Measurements from ENCODE around the gene CYBA.
A peak's percentile ranks its signal among the peaks of the same experiment; 100 is the strongest.

The CYBA gene

DNA sequence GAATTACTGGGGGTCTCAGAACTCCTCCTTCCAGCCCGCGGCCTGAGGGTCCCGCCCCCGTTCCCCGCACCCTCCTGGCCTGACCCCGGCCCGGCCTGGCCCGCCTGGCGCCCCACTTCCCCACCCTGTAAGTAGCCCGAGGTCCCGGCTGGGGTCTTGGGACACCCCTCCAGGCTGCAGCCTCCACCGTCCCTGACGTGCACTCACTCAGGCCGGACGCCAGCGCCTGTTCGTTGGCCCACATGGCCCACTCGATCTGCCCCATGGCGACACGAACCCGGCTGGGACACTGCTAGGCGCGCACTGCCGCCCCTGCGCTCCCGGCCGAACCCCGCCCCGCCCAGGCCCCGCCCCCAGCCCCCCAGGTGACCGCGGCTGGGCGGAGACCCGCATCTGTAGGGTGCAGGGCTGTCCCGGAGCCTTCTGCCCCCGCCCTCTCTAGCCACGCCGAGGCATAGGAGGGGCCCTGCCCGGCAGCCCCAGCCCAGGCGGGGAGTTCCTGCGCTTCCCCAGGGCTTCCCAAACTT is at the start of gene CYBA:
Gene CYBA (minus strand): TSS at position 305 of the 527 bp plus-strand sequence. CDS start 40 bp downstream, at position 265.
- peak; percentile 90 for DNase-seq

DNA sequence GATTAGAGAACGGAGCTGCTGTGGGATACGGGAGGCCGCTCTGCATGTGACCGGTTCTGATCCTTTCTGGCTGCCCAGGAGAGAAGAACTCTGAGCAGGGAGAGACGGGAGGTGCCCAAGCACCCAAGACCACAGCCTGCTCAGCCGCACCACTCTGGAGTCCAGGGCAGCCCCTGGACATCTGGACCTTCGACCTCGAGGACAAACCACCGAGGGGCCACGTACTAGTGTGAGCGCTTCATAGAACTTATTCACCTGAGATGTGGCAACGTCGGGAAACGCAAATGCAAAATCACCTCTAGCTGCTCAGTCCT is 49.4 kb upstream of the CYBA start:
- no peak for DNase-seq

DNA sequence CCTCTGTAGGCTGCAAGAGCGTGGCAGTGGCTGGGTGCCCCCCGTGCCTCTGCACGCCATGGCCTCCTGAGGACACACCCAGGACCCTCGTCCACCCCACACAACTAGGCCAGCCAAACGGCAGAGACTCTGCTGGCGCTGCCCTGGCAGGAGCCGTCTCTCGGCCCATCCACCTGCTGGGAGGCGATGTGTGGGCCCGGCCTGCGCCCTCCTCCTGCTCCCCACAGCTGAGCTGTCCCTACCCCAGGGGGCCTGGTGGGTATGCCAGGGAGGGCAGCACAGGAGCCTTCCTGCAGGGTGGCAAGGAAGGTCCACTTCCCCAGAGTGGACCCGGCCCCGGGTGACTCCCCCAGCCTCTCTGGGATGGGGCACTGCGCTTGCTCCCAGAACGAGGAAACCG is 48.3 kb upstream of the CYBA start:
- no peak for DNase-seq

DNA sequence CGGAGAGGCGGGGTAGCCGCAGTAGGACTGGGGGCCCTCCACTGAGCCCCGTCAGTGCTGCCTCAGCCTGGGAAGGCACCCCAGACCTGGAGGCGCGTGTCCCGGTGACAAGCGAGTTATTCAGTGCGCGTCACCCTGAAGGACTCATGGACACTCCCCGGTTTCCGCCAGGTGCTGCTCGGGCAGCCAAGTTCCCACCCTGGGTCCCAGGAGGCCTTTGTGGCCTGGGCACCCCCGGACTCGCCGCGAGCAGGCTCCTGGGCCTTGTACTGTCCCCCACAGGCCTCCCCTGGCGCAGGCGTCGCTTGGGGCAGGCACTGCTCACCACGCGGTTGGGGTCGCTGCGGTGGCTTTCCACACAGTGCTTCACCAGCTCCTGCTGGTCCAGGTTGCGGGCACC is 47.8 kb upstream of the CYBA start:
- DNase-seq = no peak

DNA sequence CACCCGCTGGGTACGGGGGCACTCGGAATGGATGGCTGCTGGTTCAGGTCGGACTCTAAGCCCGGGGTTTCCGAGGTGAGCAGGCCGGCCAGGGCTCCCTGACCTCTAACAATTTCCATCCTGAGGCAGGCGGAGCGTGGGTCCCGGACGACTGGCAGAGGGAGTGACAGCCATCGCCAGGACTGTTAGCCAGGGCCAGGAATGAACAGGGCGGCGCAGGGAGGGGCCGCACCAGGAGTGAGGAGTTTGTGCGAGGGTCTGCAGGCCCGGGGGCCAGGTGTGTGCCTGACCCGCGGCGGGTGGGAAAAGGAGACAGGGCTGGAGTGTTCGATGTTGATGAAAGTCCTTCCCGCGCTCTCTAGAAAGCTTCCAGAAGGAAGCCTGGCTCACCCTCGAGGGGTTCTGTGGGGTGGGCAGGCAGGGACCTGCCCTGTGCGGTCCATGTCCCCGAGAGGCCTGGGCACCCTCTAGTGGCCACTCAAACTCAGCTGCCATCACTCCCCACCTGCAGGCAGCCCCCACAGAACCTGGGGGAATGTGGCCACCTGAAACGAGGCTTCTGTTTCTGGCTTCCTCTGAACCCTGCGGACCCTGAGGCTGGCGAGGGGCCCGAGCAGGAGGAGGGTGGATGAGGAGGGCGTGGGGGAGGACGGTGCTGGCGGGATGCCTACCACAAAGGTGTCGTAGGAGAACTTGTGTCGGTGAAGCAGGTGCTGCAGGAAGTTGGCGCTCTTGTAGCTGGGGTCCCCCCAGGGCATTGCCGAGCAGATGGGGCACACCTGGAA is 47.2 kb upstream of the CYBA start:
- peak; percentile 33 for DNase-seq

DNA sequence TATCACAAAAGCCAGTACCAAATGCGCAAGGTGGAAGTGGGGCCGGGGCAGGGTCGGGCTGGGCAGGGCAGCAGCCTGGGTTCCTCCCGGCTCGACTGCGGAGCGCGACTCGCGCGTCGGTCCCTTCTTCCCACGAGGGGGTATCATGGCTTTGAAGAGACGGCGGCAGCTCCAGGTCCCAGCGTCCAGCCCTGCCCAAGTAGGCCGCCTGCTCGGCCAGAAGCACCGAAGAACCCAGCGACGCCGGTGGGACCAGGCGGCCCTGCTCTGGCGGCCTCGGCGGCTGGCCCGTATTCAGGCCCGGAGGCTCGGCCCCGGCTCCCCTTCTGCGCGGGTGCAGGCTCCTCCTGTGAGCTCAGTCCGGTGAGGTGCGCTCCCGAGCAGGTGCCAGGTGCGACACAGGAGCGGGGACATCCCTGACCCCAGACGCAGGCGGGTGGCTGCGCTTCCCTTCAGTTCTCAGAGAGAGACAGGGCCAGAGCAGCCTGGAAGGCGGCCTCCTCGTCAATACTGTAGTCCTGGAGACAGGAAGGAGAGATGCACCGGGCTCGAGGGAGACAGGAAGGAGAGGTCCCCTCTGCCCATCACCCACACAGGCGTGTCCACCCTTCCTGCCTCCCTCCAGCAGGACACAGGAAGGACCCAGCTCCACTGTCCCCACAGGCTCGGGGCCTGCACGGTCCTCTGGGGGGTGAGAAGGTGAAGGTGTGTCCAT is 46.4 kb upstream of the CYBA start:
- DNase-seq = no peak

DNA sequence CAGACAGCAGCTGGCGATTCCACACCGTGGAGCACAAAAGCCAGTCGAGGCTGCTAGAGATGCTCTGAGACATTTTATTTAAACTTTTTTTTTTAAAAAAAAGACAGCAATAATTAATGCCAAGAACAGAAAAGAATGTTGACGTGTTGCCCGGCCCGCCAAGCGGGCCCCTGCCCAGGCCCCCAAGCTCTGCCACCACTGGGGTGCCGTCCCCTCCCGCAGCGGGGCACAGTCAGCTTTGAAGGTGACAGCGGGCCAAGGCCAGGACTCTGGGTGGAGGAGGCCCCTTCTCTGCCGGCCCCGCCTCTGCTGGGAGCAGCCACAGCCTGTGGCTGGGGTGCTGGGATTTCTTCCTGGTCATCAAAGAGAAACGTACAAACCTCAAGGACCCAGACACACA is 45.6 kb upstream of the CYBA start:
- DNase-seq = no peak

DNA sequence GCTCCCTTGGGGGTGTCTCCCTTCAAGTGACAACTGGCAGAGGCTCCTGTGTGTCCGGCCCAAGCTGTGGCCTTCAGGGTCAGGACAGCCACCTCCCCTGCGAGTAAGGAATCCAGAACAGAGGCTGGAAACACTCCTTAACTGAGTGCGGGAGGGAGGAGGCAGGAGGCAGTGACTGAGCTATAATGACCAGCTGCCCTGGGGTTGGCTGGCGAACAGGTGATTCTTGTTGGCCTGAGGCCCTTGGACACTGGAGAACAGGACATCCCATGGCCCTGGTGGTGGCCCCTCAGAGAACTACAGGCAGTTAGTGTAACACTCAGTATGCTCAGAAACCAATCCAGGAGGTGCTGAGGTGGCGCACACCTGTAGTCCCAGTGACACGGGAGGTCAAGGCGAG is 44.9 kb upstream of the CYBA start:
- no peak for DNase-seq

DNA sequence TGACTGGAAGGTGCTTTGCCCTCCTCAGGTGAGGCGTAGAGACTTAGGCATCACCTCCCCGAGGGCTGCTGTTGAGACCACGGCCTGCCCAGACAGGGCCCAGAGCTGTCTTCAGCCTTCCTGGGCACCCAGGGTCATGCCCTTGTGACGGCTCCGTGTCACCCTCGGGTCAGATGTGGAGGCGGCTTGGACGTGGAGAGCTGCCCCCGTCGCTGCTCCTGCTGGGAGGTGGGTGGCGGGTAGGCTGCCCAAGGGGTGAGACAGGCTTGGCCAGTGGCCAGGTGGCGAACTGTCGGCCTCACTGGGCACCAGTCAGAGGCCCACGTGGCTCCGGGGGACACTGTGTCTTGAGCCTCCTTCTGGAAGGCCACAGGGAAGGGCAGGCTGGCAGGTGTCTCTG is 44.4 kb upstream of the CYBA start:
- DNase-seq = no peak

DNA sequence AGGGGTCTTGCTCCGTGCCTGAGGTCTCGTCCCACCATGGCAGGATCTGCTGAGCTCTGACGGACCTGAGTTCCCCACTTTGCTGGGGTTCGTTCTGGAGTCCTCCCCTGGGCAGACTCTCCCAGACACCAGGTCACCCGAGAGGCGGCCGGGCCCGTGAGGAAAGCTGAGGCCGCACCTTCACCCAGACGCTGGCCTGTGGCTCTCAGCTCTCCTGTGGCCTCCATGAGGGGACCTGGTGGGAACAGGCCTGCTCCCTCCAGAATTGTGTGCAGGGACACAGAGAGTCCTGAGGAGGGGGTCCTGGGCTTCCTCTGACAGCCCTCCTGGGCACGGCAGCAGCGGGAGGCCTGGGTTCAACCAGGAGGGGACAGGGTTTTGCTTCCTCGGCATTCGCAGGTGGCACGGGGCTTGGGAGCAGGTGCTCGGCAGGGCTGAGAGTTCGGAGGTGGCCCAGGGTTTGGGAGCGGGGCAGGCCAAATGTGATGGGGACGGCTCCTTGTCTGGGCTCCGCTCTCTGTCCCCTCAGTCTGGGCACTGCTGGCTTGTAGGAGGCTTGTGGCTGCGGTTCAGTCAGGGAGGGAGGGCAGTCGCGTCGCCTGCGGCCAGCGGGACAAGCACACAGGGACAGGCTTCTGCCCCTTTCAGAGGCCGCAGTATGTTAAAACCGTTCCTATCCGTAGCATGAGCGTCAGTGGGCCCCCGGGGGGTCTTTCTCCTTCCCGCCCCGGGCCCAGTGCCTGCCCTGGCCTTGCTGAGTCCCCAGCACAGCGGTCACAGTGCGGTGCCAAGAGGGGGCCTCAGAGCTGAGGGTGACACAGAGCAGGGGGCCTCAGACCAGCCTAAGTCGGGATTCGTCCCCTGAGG is 43.6 kb upstream of the CYBA start:
- no peak for DNase-seq

DNA sequence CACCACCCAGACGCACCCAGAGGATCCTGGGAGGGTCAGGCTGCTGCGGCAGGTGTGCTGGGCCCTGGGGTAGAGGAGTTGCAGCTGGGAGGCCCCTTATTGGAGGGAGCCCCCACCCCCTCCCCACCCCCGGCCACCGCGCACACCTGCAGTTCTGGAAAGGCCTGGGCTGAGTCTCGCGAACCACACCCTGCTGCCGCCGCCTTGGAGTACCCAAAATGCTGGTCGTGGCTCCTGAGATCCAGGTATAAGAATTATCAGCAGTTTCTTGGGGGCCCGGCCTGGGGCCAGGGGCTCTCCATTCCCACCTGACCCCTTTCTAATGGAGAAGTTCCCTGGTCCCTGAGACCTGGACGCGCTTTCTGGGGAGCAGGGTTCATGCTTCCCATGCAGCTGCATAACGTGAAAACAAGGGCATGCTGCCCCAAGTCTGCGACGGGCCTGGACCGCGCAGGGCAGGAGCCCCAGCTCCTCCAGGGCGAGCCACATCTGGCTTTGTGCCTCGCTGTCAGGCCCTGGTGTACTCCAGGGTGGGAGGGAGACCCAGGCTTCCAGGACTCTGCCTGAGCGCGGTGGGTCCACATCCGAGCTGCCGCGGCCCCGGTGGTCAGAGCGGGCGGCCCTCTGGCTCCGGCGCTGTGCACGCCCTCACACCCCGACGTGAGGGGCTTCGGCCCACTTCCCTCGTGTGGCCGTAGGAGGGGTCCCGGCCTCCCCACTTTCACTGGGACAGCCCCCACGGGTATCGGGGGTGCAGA is 42.7 kb upstream of the CYBA start:
- DNase-seq = no peak

DNA sequence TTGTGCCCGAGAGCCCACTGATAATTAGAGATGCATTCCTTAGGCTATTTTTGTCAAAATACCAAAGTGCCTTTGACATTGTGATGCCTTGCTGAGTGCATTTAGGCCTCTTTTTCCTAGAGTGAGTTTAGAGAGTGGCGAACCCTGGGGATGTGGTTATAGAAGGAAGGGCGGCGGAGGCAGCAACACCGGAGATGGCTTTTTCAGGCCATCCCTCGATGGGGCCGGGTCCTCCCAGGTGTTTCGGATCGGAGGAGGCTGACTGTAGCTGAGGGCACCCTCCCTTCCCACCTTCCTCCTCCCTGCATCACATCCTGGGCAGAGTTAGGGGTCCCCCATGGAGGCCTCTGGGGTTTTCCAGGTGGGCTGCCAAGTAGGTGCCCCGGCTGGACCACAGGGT is 42.0 kb upstream of the CYBA start:
- DNase-seq = no peak

DNA sequence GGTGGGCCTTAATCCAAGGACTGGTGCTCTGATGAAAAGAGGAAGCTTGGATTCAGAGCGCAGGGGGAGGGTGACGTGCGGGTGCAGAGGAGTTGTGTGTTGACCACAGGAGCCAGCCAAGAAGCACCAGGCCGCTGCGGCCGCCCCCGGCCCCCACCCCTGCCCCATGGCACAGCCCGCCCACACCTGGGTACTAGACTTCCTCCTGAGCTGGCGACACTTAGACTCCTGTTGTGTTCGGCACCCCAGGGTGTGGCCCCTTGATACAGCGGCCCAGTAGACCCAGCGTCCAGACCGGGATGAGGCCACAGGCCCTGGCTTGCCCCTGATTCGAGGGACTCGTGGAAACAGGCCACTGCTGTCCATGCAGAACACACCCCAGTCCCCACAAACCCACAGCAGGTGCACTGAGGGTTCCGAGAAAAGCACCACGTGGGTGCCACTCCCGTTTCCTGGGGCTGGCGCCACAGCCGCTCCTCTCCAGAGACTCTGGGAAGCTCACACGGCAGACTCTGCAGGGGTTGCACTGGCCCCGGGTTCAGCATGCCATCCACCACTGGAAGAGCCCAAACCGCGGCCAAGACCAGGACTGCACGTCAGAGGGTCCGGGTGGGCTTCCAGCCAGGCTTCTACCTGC is 41.2 kb upstream of the CYBA start:
- peak; percentile 46 for DNase-seq

DNA sequence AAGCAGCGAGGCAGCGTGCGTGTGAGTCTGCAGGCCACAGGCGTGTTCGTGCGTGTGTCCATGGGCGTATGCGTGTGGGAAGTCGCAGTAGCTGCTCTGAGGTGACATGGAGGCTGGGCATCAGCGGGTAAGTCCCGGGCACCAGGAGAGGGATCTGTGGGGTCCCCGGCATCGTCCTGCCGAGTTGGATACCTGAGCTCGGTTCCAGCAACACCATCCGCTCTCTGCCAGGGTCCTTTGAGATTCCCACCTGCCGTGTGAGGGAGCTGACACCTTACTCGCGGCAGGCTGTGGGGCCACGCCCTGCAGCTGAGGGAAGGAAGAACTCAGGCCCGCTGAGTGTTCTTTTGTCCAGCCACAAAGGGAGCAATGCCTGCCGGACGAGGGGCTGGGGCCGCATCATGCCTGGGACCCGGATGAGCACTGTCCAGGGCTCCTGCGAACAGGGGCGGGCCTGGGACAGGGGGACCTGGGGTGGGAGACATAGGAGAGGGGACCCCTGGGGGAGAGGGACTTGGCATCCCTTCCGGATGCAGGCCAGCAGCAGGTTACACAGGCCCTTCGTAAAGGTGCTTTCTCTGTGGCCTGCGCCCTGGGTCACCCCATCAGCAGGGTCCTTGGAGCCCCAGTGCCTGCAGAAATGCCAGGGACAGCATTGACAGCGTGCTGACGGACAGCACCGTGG is 40.4 kb upstream of the CYBA start:
- DNase-seq = no peak

DNA sequence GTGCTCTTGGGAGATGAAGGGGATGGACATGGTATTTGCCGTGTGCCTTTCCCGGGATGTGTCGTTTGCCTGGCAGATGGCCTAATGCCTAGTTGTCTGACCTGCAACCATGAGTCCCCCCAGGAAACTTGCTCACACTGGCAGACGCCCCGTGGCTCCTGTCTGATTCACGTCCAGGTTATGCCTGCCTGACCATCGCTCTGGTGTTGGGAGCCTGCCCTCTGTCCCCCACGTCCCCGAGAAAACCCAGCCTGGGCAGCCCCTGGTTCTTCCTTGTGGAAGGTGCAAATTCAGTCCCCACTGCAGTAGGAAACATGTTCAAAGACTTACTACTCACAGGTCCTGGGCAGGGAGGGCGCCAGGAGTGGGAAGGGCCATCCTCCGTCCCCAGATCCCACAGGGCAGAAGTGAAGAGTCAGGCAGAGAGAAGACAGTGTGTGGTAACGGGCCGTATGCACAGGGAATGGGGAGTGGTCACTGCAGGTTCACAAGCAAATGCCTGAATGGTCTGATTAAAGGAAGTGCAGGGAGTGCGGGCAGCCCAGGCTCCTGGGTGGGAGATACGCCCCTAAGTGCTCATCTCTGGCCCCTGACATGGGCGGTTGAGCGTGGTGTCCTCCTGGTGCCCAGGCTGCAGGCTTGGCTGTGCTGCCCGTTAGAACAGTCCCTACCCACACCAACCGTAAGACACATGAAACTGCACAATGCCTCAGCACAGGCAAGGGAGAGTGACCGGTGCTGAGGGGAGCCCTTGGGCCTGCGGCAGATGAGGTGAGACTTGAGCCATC is 39.7 kb upstream of the CYBA start:
- DNase-seq = no peak

DNA sequence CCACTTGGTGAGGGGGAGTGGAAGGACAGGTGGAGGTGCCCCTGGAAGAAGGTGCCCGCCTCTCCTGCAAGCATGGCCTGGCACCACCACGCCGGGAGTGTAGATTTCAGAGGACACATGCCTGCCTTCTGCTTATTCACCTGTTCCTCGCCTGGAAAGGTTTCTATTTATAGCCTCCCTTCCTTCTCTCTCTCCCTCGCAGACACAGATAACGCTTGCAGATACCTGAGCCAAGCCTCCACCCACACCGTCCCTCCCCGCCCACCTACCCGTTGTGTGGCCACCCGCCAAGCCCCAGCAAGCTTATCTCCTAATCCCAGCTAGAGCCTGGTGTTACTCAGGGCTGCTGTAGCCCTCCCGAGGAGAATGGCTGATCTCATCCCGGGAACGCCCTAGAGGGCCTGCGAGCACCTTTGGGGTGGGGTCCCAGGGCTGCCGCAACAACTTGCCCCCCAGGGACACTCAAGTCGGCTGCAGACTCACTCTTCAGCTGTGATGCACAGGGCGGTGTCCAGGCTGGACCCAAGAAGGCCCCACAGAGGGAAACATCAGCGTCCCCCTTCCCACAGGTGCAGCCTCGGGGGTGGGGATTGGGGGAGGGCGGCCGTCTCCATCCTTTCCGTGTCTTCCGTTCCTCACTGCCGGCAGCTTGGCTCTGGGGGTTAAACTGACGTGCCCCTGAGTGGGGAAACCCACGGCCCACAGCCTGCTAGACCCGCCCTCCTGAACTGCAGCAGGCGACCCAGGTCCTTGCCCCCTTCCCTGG is 37.3 kb upstream of the CYBA start:
- no peak for DNase-seq

DNA sequence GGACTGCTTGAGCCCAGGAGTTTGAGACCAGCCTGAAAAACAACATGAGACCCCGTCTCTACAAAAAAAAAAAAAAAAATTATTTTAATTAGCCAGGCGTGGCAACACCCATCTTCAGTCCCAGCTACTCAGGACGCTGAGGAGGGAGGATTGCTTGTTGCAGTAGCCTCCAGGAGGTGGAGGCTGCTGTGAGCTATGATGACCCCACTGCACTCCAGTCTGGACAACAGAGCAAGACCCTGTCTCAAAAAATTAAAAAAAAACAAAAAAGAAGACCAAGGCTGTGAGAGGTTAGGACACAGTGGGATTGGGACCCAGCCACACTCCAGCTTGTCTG is 36.8 kb upstream of the CYBA start:
- no peak for DNase-seq

DNA sequence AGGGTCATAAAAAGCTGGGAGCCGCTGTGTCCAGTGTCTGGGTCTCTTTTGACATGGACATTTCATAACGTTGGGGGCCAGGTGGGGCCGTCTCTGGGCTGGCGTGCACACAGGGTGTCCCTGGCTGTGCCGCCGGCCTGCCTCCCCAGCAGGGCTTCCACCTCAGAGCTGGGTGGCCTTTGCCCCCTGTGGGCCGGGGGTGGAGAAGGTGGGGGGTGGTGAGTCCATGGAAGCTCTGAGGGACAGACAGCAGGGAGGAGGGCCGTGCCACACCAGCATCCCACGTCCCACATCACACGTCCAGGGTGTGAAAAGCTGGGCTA is 36.4 kb upstream of the CYBA start:
- DNase-seq = no peak

DNA sequence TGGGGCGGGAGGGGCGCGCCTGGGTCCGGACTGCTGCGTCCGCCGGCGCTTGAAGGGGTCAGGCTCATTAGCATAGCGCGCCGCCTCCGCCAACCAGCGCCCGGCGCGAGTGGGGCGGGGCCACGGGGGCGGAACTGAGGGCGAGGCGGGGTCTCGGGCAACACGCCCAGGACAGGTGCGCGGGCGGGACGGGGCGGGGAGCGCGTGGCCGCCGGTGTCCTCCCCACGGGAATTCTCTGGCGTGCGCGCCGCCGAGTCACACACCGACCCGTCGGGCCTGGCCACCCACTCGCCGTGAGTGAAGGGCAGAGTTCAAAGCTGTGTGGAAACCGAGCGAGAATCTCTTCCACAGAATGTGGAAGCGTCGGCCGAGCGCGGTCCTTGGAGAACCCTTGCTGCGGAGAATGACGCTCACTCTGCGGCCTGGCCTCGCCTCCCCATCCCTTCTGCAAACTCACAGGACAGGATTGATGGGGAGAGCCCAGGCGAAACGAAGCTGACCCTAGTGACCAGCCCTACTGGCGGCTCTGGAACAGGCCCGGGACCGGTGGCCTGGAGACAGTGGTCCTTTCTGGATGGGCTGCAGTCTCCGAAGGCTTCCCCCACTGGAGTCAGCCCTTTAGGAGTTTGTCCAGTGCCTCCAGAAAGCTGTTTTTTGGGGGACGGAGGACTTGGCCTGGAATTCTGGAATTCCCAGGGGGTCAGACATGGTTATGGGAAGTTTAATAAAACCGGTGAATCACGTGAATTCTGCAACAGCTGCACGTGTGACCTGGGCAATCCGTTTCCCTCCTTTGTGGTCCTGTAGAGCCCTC is 35.8 kb upstream of the CYBA start, which contains the start of gene SNAI3:
Gene SNAI3 (minus strand): TSS at position 69 of the 815 bp plus-strand sequence. CDS start 101 bp downstream, outside the sequence.
- DNase-seq = peak; percentile 87

Data from CD4-positive, alpha-beta T cell treated with Interleukin-10 for 1 hour (primary cell).